SH-SY5Y (cell line): ENCODE results near the gene PSMD7.

ENCODE experiments used
- GATA2 ChIP-seq: IDR thresholded peaks from 2 replicates; pipeline ENCODE4 v1.6.1; 2011; ENCODE audit warnings: mild to moderate bottlenecking, low read depth, low read length
- GATA3 ChIP-seq: IDR thresholded peaks from 2 replicates; pipeline ENCODE4 v1.6.1; 2011; ENCODE audit warnings: low read depth, mild to moderate bottlenecking, low read length, moderate library complexity

- TF ChIP-seq GATA3 (no peak), GATA2 (no peak)
Measured at GRCh38 chr16:74261068-74261467, 35.5 kb upstream of the PSMD7 start.
